ENCODE measurements around the gene SNX8.

DNA sequence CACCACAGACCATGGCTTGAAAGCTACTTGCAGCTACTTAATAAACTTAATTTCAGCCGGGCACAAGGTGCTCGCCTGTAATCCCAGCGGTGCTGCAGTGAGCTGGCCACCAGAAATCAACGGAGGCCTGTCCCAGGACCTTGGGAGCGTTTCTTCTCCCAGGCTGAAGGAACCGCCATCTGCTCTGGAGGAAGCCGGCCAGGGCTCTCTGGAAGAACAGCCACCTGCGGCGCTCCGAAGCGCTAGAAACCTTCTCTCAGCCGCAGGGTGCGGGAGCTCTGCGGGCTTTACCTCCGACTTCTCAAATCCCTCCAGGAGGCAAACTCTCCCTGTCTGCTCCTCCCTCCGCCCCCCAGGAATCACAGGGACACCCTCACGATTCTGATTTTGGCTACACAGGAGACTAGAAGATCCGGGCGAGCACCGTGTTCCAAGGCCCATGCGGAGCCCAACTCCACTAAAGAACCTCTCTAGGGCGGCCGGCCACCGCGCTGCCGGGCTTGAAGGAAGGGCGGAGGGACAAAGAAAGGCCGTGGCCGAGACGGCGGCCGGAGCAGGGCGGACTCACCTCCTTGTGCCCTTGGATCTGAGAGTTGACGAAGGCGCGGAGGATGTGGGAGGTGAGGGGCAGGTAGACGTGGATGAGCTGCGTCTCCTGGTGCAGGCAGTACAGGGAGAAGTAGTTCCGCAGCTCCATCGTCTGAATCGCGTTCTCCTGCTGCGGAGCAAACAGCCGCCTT is 57.8 kb downstream of the SNX8 start:
- TF ChIP-seq, protein P1, sequence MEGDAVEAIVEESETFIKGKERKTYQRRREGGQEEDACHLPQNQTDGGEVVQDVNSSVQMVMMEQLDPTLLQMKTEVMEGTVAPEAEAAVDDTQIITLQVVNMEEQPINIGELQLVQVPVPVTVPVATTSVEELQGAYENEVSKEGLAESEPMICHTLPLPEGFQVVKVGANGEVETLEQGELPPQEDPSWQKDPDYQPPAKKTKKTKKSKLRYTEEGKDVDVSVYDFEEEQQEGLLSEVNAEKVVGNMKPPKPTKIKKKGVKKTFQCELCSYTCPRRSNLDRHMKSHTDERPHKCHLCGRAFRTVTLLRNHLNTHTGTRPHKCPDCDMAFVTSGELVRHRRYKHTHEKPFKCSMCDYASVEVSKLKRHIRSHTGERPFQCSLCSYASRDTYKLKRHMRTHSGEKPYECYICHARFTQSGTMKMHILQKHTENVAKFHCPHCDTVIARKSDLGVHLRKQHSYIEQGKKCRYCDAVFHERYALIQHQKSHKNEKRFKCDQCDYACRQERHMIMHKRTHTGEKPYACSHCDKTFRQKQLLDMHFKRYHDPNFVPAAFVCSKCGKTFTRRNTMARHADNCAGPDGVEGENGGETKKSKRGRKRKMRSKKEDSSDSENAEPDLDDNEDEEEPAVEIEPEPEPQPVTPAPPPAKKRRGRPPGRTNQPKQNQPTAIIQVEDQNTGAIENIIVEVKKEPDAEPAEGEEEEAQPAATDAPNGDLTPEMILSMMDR (IDR thresholded peaks at IDR 0.05; ENCODE audit: borderline replicate concordance, extremely low read depth, low read length, poor library complexity, severe bottlenecking), result no peak
- no peak for TF ChIP-seq EZH2 (IDR thresholded peaks at IDR 0.05; ENCODE audit: borderline replicate concordance, low read depth, low read length, severe bottlenecking)
